GM12873 (cell line): ENCODE data around the gene CSRP3.

Experiments used
- CTCF ChIP-seq: IDR thresholded peaks from 2 replicates; pipeline ENCODE4 v1.5.1; 2012; ENCODE audit warnings: low read depth, mild to moderate bottlenecking, moderate library complexity, low read length, control low read depth; ENCODE audit not compliant: insufficient read depth; ENCODE audit errors: missing control alignments

CSRP3 gene

GRCh38 chr11:19201737-19202605 is at the start of gene CSRP3:
TSS of gene CSRP3 (minus strand) at chr11:19201983. CDS start at chr11:19192448, 9,535 bp downstream.
- no peak for TF ChIP-seq CTCF

GRCh38 chr11:19251577-19251976 is 49.8 kb upstream of the CSRP3 start:
- TF ChIP-seq CTCF, result no peak

GRCh38 chr11:19246816-19247215 is 45.0 kb upstream of the CSRP3 start:
- no peak for TF ChIP-seq CTCF

- TF ChIP-seq CTCF, result no peak
Measured at GRCh38 chr11:19245351-19245750, 43.6 kb upstream of the CSRP3 start.

GRCh38 chr11:19244621-19245020 is 42.8 kb upstream of the CSRP3 start:
- TF ChIP-seq CTCF, result no peak

- TF ChIP-seq CTCF, result no peak
Measured at GRCh38 chr11:19244084-19244483, 42.3 kb upstream of the CSRP3 start.

- no peak for TF ChIP-seq CTCF
Measured at GRCh38 chr11:19243613-19244012, 41.8 kb upstream of the CSRP3 start.
